GM23338 (cell line): ENCODE data around the gene NCOA7. TPM values are rescaled to one million over a fixed set of nuclear protein-coding genes. Genes with fewer than 3 reads are reported as not detected.

Experiments used
- CREB1 ChIP-seq: fragments of 250-450 bp; sonication (Bioruptor Pico); IDR thresholded peaks from 2 replicates; pipeline ENCODE4 v1.5.0; 2020; ENCODE audit warnings: low read depth, mild to moderate bottlenecking, moderate library complexity
- ETS1 ChIP-seq: IDR thresholded peaks from 2 replicates; pipeline ENCODE4 v1.6.1; 2016; ENCODE audit warnings: antibody characterized with exemption
- JUNB ChIP-seq: IDR thresholded peaks from one replicate; pipeline ENCODE4 v1.6.1; 2016; ENCODE audit warnings: antibody characterized with exemption; ENCODE audit not compliant: unreplicated experiment
- NANOG ChIP-seq: IDR thresholded peaks from 2 replicates; pipeline ENCODE4 v1.6.1; 2016; ENCODE audit warnings: antibody characterized with exemption, borderline replicate concordance
- POLR2AphosphoS5 ChIP-seq: IDR thresholded peaks from 2 replicates; pipeline ENCODE4 v1.6.1; 2016; ENCODE audit warnings: antibody characterized with exemption, low read depth
- REST ChIP-seq: IDR thresholded peaks from one replicate; pipeline ENCODE4 v1.6.1; 2018; ENCODE audit warnings: antibody characterized with exemption; ENCODE audit not compliant: unreplicated experiment
- STAT1 ChIP-seq: IDR thresholded peaks from one replicate; pipeline ENCODE4 v1.6.1; 2016; ENCODE audit warnings: antibody characterized with exemption; ENCODE audit not compliant: unreplicated experiment
- ZNF114 ChIP-seq: fragments of 250-450 bp; sonication (Bioruptor Pico); IDR thresholded peaks from 2 replicates; pipeline ENCODE4 v1.5.0; 2020; ENCODE audit warnings: mild to moderate bottlenecking, moderate library complexity
- ZNF331 ChIP-seq: fragments of 250-450 bp; sonication (Bioruptor Pico); IDR thresholded peaks from 2 replicates; pipeline ENCODE4 v1.5.0; 2020; ENCODE audit warnings: low read depth, mild to moderate bottlenecking, moderate library complexity
- ZNF462 ChIP-seq: fragments of 250-450 bp; sonication (Bioruptor Pico); IDR thresholded peaks from 2 replicates; pipeline ENCODE4 v1.5.0; 2020; ENCODE audit warnings: mild to moderate bottlenecking, moderate library complexity
- polyA plus RNA-seq: library from polyadenylated mRNA; unstranded; fragments of >200 nt; fragmentation: Nextera tagmentation; extraction: Ambion mirVana; gene quantifications from 2 replicates; pipeline ENCODE4 v1.2.1, GENCODE V29; 2016
- total RNA-seq: library from RNA; depleted of rRNA; stranded (reverse); fragments of >200 nt; shearing (Covaris generic); gene quantifications from 2 replicates; pipeline ENCODE4 v1.2.3, GENCODE V29; 2014

The NCOA7 gene
- total and polyA plus RNA-seq, 2 experiments from 2014 or later: 9.3 to 15.7 TPM

- no peak for TF ChIP-seq ZNF462
- no peak for TF ChIP-seq ZNF114 (CRISPR knock-in tag)
- no peak for TF ChIP-seq REST
- TF ChIP-seq CREB1 (CRISPR knock-in tag): no peak
- TF ChIP-seq ETS1: no peak
- no peak for TF ChIP-seq JUNB
- TF ChIP-seq ZNF331 (CRISPR knock-in tag): no peak
- no peak for TF ChIP-seq POLR2AphosphoS5
- TF ChIP-seq STAT1: no peak
- no peak for TF ChIP-seq NANOG
Observed at GRCh38 chr6:125869427-125869826, 78.7 kb downstream of the NCOA7 start (continued).
